Measurements from ENCODE around the gene RADX. TPM values are rescaled to one million over a fixed set of nuclear protein-coding genes. Genes with fewer than 3 reads are reported as not detected.

The RADX gene
- polyA plus RNA-seq, 1 experiment: 0.09 TPM

GRCh38 chrX:106726485-106727437 is 115.0 kb downstream of the RADX start, which contains the start of gene RNF128:
TSS of gene RNF128 (plus strand) at chrX:106726701. CDS start at chrX:106726914, 213 bp downstream.
- Histone ChIP-seq H3K27me3 (ENCODE audit: control insufficient read depth, insufficient read depth, low read length) (no peaks in the 10 kb centered on the region; the same call in 1 of the 2 replicates), H3K36me3 (ENCODE audit: control insufficient read depth, insufficient read depth, low read length) (no peaks in the 10 kb centered on the region), H3K4me3 (ENCODE audit: low read depth, low read length) (peak within 1 kb of the TSS; percentile 49)
- DNase-seq (ENCODE audit: low read depth): no peak
- ChIA-PET CTCF (no interaction called here), POLR2A (no interaction called here)
- no peak for TF ChIP-seq CTCF (IDR thresholded peaks at IDR 0.05; ENCODE audit: insufficient read depth, low read depth, low read length)

GRCh38 chrX:106728337-106728736 is 116.6 kb downstream of the RADX start:
- TF ChIP-seq CTCF (IDR thresholded peaks at IDR 0.05; ENCODE audit: insufficient read depth, low read depth, low read length): no peak
- DNase-seq (ENCODE audit: low read depth): no peak
- Histone ChIP-seq H3K27me3 (ENCODE audit: control insufficient read depth, insufficient read depth, low read length) (no peaks in the 10 kb centered on the region; the same call in 1 of the 2 replicates), H3K4me3 (ENCODE audit: low read depth, low read length) (no peak overlapping the region), H3K36me3 (ENCODE audit: control insufficient read depth, insufficient read depth, low read length) (no peaks in the 10 kb centered on the region)
- POLR2A ChIA-PET: no interaction called here
- CTCF ChIA-PET: no interaction called here

Small RNA genes within 50 kb of the gene (small RNA-seq; reads per million reads assigned to genes)
- gene AL590808.1 (ENCODE audit: insufficient read length, low read depth, low replicate concordance) (not detected), gene MIR548AN (ENCODE audit: insufficient read length, low read depth, low replicate concordance) (not detected)

Other genes starting within 250 kb of the RADX start
- gene RNF128, start 114.7 kb downstream of the RADX start, polyA plus RNA-seq (2011; rRNA removed): 0.09 and 0.10 TPM in 2 replicates
- gene TBC1D8B, start 190.7 kb downstream of the RADX start, polyA plus RNA-seq (2011; rRNA removed): 4.5 and 9.1 TPM in 2 replicates

Data from BJ (cell line).